ENCODE data around the gene TNNC2. TPM values are rescaled to one million over a fixed set of nuclear protein-coding genes. Genes with fewer than 3 reads are reported as not detected.

The TNNC2 gene
- total and polyA plus RNA-seq, 2 of the 13 experiments (the other 11 are each of a cell fraction or from before 2014, with no cell fraction given): 1.8 to 4.7 TPM

- TF ChIP-seq KDM1A (CRISPR knock-in tag; IDR thresholded peaks at IDR 0.05) (0 out of 2 replicates have a peak, but pooled peaks have one; percentile 41), GABPB1 (CRISPR knock-in tag; IDR thresholded peaks at IDR 0.05) (peak; percentile 56; the same call in 1 of the 2 replicates), TFE3 (CRISPR knock-in tag; IDR thresholded peaks at IDR 0.05) (0 out of 2 replicates have a peak, but pooled peaks have one; percentile 17), ZNF891 (CRISPR knock-in tag; IDR thresholded peaks at IDR 0.05) (peak; percentile 55; the same call in 1 of the 2 replicates), KDM5B (CRISPR knock-in tag; IDR thresholded peaks at IDR 0.05; ENCODE audit: borderline replicate concordance) (peak; percentile 81; the same call in 1 of the 2 replicates), HOXD1 (CRISPR knock-in tag; IDR thresholded peaks at IDR 0.05) (no peak), MXD4 (CRISPR knock-in tag; IDR thresholded peaks at IDR 0.05) (peak; percentile 51; the same call in 1 of the 2 replicates), KDM2A (CRISPR knock-in tag; IDR thresholded peaks at IDR 0.05; ENCODE audit: borderline replicate concordance, low read depth) (peak; percentile 73; the same call in 1 of the 2 replicates), ISL2 (CRISPR knock-in tag; IDR thresholded peaks at IDR 0.05) (no peak), NFE2 (CRISPR knock-in tag; IDR thresholded peaks at IDR 0.05) (no peak), XRCC5 (optimal IDR thresholded peaks at IDR 0.05; ENCODE audit: low read length) (peak; percentile 75), KMT2A (CRISPR knock-in tag; IDR thresholded peaks at IDR 0.05) (peak; percentile 33; the same call in 1 of the 2 replicates), ZNF547 (CRISPR knock-in tag; IDR thresholded peaks at IDR 0.05) (peak; percentile 46; the same call in 1 of the 2 replicates), PHF20 (CRISPR knock-in tag; IDR thresholded peaks at IDR 0.05) (0 out of 2 replicates have a peak, but pooled peaks have one; percentile 10), ZXDC (CRISPR knock-in tag; IDR thresholded peaks at IDR 0.05) (no peak), SAFB2 (CRISPR knock-in tag; IDR thresholded peaks at IDR 0.05; ENCODE audit: borderline replicate concordance, low read depth) (0 out of 2 replicates have a peak, but pooled peaks have one; percentile 43), SOX13 (IDR thresholded peaks at IDR 0.05) (no peak), SOX13 (CRISPR knock-in tag; conservative IDR thresholded peaks at IDR 0.05 in 1 of 2, IDR thresholded peaks at IDR 0.05 in 1 of 2) (no peak), PATZ1 (CRISPR knock-in tag; IDR thresholded peaks at IDR 0.05) (peak; percentile 70), ZNF589 (CRISPR knock-in tag; conservative IDR thresholded peaks at IDR 0.05) (0 out of 2 replicates have a peak, but pooled peaks have one; percentile 38), ZNF292 (CRISPR knock-in tag; IDR thresholded peaks at IDR 0.05; ENCODE audit: borderline replicate concordance, low read depth) (0 out of 2 replicates have a peak, but pooled peaks have one; percentile 13), ZNF788 (CRISPR knock-in tag; IDR thresholded peaks at IDR 0.05; ENCODE audit: borderline replicate concordance) (peak; percentile 43; the same call in 1 of the 2 replicates)
Measured at GRCh38 chr20:45823949-45824835, 2.9 kb downstream of the TNNC2 start (continued).
